Measurements from ENCODE around the gene PLEKHA5. TPM values are rescaled to one million over a fixed set of nuclear protein-coding genes. Genes with fewer than 3 reads are reported as not detected.
A peak's percentile ranks its signal among the peaks of the same experiment; 100 is the strongest.

The PLEKHA5 gene
- total RNA-seq, 1 donor from 2014 or later = 52.6 TPM

- DNase-seq (ENCODE audit: missing footprints) = no peak
Measured at GRCh38 chr12:19190292-19191031, 60.9 kb downstream of the PLEKHA5 start.

GRCh38 chr12:19191089-19191488 is 61.6 kb downstream of the PLEKHA5 start:
- DNase-seq (ENCODE audit: missing footprints) (no peak), ATAC-seq (peak; percentile 9)
- intact Hi-C loops (cut with DNase I) = loop anchor here (10.0 kb wide), 1 partner anchor 636 kb away; no protein-coding TSS in a partner anchor

More at GRCh38 chr12:19190292-19191031, 60.9 kb downstream of the PLEKHA5 start:
- intact Hi-C loops (cut with DNase I) = loop anchor here (10.0 kb wide), 1 partner anchor 636 kb away; no protein-coding TSS in a partner anchor
- peak; percentile 36 for ATAC-seq

- intact Hi-C loops (cut with DNase I) = loop anchor here (10.0 kb wide), 1 partner anchor 637 kb away; no protein-coding TSS in a partner anchor
- DNase-seq (ENCODE audit: missing footprints) = no peak
- no peak for ATAC-seq
Measured at GRCh38 chr12:19191563-19191962, 62.0 kb downstream of the PLEKHA5 start.

- ATAC-seq (no peak), DNase-seq (ENCODE audit: missing footprints) (no peak)
- intact Hi-C loops (cut with DNase I) = loop anchor here (10.0 kb wide), 1 partner anchor 638 kb away; no protein-coding TSS in a partner anchor
Measured at GRCh38 chr12:19192710-19193109, 63.2 kb downstream of the PLEKHA5 start.

- intact Hi-C loops (cut with DNase I) = loop anchor here (10.0 kb wide), 1 partner anchor 640 kb away; no protein-coding TSS in a partner anchor
- ATAC-seq (no peak), DNase-seq (ENCODE audit: missing footprints) (no peak)
Measured at GRCh38 chr12:19194963-19195362, 65.4 kb downstream of the PLEKHA5 start.

GRCh38 chr12:19196959-19197630 is 67.6 kb downstream of the PLEKHA5 start:
- no peak for DNase-seq (ENCODE audit: missing footprints)
- peak; percentile 58 for ATAC-seq
- intact Hi-C loops (cut with DNase I) = loop anchor here (10.0 kb wide), 1 partner anchor 642 kb away; no protein-coding TSS in a partner anchor

GRCh38 chr12:19198272-19198671 is 68.7 kb downstream of the PLEKHA5 start:
- ATAC-seq (no peak), DNase-seq (ENCODE audit: missing footprints) (no peak)
- intact Hi-C loops (cut with DNase I) = loop anchor here (10.0 kb wide), 1 partner anchor 643 kb away; no protein-coding TSS in a partner anchor

GRCh38 chr12:19199332-19199731 is 69.8 kb downstream of the PLEKHA5 start:
- no peak for ATAC-seq
- DNase-seq (ENCODE audit: missing footprints) = no peak
- intact Hi-C loops (cut with DNase I) = loop anchor here (10.0 kb wide), 1 partner anchor 645 kb away; no protein-coding TSS in a partner anchor

GRCh38 chr12:19200261-19200660 is 70.7 kb downstream of the PLEKHA5 start:
- DNase-seq (ENCODE audit: missing footprints) (no peak), ATAC-seq (no peak)
- intact Hi-C loops (cut with DNase I) = no loop called here

GRCh38 chr12:19201661-19202060 is 72.1 kb downstream of the PLEKHA5 start:
- DNase-seq (ENCODE audit: missing footprints) (no peak), ATAC-seq (no peak)
- intact Hi-C loops (cut with DNase I) = no loop called here

- intact Hi-C loops (cut with DNase I) = no loop called here
- ATAC-seq (no peak), DNase-seq (ENCODE audit: missing footprints) (no peak)
Measured at GRCh38 chr12:19203013-19203412, 73.5 kb downstream of the PLEKHA5 start.

- intact Hi-C loops (cut with DNase I) = no loop called here
- ATAC-seq (no peak), DNase-seq (ENCODE audit: missing footprints) (no peak)
Measured at GRCh38 chr12:19203539-19204506, 74.3 kb downstream of the PLEKHA5 start.

- ATAC-seq = no peak
- intact Hi-C loops (cut with DNase I) = no loop called here
- no peak for DNase-seq (ENCODE audit: missing footprints)
Measured at GRCh38 chr12:19205120-19205519, 75.6 kb downstream of the PLEKHA5 start.

- DNase-seq (ENCODE audit: missing footprints) = no peak
- intact Hi-C loops (cut with DNase I) = no loop called here
- ATAC-seq = no peak
Measured at GRCh38 chr12:19206493-19207077, 77.1 kb downstream of the PLEKHA5 start.

GRCh38 chr12:19208456-19208855 is 78.9 kb downstream of the PLEKHA5 start:
- ATAC-seq (no peak), DNase-seq (ENCODE audit: missing footprints) (no peak)
- intact Hi-C loops (cut with DNase I) = no loop called here

- ATAC-seq = no peak
- DNase-seq (ENCODE audit: missing footprints) = no peak
- intact Hi-C loops (cut with DNase I) = no loop called here
Measured at GRCh38 chr12:19209661-19210060, 80.1 kb downstream of the PLEKHA5 start.

GRCh38 chr12:19211802-19212201 is 82.3 kb downstream of the PLEKHA5 start:
- ATAC-seq (no peak), DNase-seq (ENCODE audit: missing footprints) (no peak)
- intact Hi-C loops (cut with DNase I) = no loop called here

- intact Hi-C loops (cut with DNase I) = no loop called here
- DNase-seq (ENCODE audit: missing footprints) (no peak), ATAC-seq (no peak)
Measured at GRCh38 chr12:19212245-19212644, 82.7 kb downstream of the PLEKHA5 start.

Data from Right ventricle myocardium inferior (tissue), 1 donor.